ENCODE data around the gene TBL1XR1. TPM values are rescaled to one million over a fixed set of nuclear protein-coding genes. Genes with fewer than 3 reads are reported as not detected.

Gene TBL1XR1
- total RNA-seq, 4 donors from 2014 or later, result 56.0 to 90.8 (median 75.6) TPM

GRCh38 chr3:176977331-176977730 is 220.0 kb downstream of the TBL1XR1 start:
- no peaks in the 10 kb centered on the region for H3K27me3 ChIP-seq
- TF ChIP-seq EP300 (IDR thresholded peaks at IDR 0.05) (no peak), POLR2AphosphoS5 (IDR thresholded peaks at IDR 0.05) (no peak), POLR2A (IDR thresholded peaks at IDR 0.05) (no peak), CTCF (IDR thresholded peaks at IDR 0.05) (no peak)
- no peak overlapping the region for H3K27ac ChIP-seq
- no peak overlapping the region for H3K4me3 ChIP-seq
- DNase-seq (ENCODE audit: low spot score in 2 of 2), result no peak
- H3K36me3 ChIP-seq, result no peaks in the 10 kb centered on the region
- H3K4me1 ChIP-seq, result no peaks in the 10 kb centered on the region
- H3K9me3 ChIP-seq, result no peaks in the 10 kb centered on the region
- 95% methylated on average over 2 of the region's 2 CpGs for WGBS

- Histone ChIP-seq H3K4me1 (no peaks in the 10 kb centered on the region), H3K4me3 (no peak overlapping the region), H3K27ac (no peak overlapping the region), H3K27me3 (no peaks in the 10 kb centered on the region), H3K36me3 (no peaks in the 10 kb centered on the region), H3K9me3 (no peaks in the 10 kb centered on the region)
- WGBS, result 88% methylated on average over 10 of the region's 10 CpGs
- DNase-seq (ENCODE audit: low spot score in 2 of 2), result no peak
- no peak for TF ChIP-seq POLR2AphosphoS5 (IDR thresholded peaks at IDR 0.05)
These were observed 220.7 kb downstream of the TBL1XR1 start for GRCh38 chr3:176976586-176976985.

GRCh38 chr3:176974279-176974678 is 223.0 kb downstream of the TBL1XR1 start:
- H3K27me3 ChIP-seq, result no peaks in the 10 kb centered on the region
- DNase-seq (ENCODE audit: low spot score in 2 of 2), result no peak
- no peaks in the 10 kb centered on the region for H3K36me3 ChIP-seq
- WGBS, result 72% methylated on average over 4 of the region's 4 CpGs
- H3K4me1 ChIP-seq, result no peaks in the 10 kb centered on the region
- no peak overlapping the region for H3K27ac ChIP-seq
- no peaks in the 10 kb centered on the region for H3K9me3 ChIP-seq
- H3K4me3 ChIP-seq, result no peak overlapping the region
- TF ChIP-seq POLR2AphosphoS5 (IDR thresholded peaks at IDR 0.05), result no peak
- no peak for TF ChIP-seq POLR2A (IDR thresholded peaks at IDR 0.05)
- TF ChIP-seq CTCF (IDR thresholded peaks at IDR 0.05), result no peak
- TF ChIP-seq EP300 (IDR thresholded peaks at IDR 0.05), result no peak

- 93% methylated on average over 5 of the region's 5 CpGs for WGBS
- no peaks in the 10 kb centered on the region for H3K9me3 ChIP-seq
- no peak overlapping the region for H3K4me3 ChIP-seq
- TF ChIP-seq POLR2A (IDR thresholded peaks at IDR 0.05) (no peak), CTCF (IDR thresholded peaks at IDR 0.05) (no peak), EP300 (IDR thresholded peaks at IDR 0.05) (no peak), POLR2AphosphoS5 (IDR thresholded peaks at IDR 0.05) (no peak)
- H3K4me1 ChIP-seq, result no peaks in the 10 kb centered on the region
- no peak for DNase-seq (ENCODE audit: low spot score in 2 of 2)
- no peaks in the 10 kb centered on the region for H3K36me3 ChIP-seq
- no peak overlapping the region for H3K27ac ChIP-seq
- no peaks in the 10 kb centered on the region for H3K27me3 ChIP-seq
These were observed 225.6 kb downstream of the TBL1XR1 start for GRCh38 chr3:176971613-176972174.

GRCh38 chr3:176970770-176971169 is 226.5 kb downstream of the TBL1XR1 start:
- DNase-seq (ENCODE audit: low spot score in 2 of 2), result no peak
- no peaks in the 10 kb centered on the region for H3K36me3 ChIP-seq
- no peaks in the 10 kb centered on the region for H3K27me3 ChIP-seq
- WGBS, result 77% methylated on average over 3 of the region's 3 CpGs
- H3K4me3 ChIP-seq, result no peak overlapping the region
- no peaks in the 10 kb centered on the region for H3K9me3 ChIP-seq
- no peaks in the 10 kb centered on the region for H3K4me1 ChIP-seq
- TF ChIP-seq CTCF (IDR thresholded peaks at IDR 0.05), result no peak
- TF ChIP-seq POLR2A (IDR thresholded peaks at IDR 0.05), result no peak
- TF ChIP-seq EP300 (IDR thresholded peaks at IDR 0.05), result no peak
- no peak for TF ChIP-seq POLR2AphosphoS5 (IDR thresholded peaks at IDR 0.05)
- H3K27ac ChIP-seq, result no peak overlapping the region

- H3K4me1 ChIP-seq, result no peaks in the 10 kb centered on the region
- WGBS, result 76% methylated on average over 1 of the region's 1 CpG
- DNase-seq (ENCODE audit: low spot score in 2 of 2), result no peak
- no peak overlapping the region for H3K4me3 ChIP-seq
- TF ChIP-seq POLR2AphosphoS5 (IDR thresholded peaks at IDR 0.05), result no peak
- TF ChIP-seq CTCF (IDR thresholded peaks at IDR 0.05), result no peak
- H3K36me3 ChIP-seq, result no peaks in the 10 kb centered on the region
- H3K27me3 ChIP-seq, result no peaks in the 10 kb centered on the region
- H3K27ac ChIP-seq, result no peak overlapping the region
- H3K9me3 ChIP-seq, result no peaks in the 10 kb centered on the region
These were observed 227.8 kb downstream of the TBL1XR1 start for GRCh38 chr3:176969506-176969905.
